Measurements from ENCODE around the gene FAM20B. TPM values are rescaled to one million over a fixed set of nuclear protein-coding genes. Genes with fewer than 3 reads are reported as not detected.

FAM20B gene
- total and polyA plus RNA-seq, 2 of the 8 experiments (the other 6 are each of a cell fraction or from before 2014, with no cell fraction given), result 8.3 to 36.6 TPM

GRCh38 chr1:179034720-179035119 is 9.0 kb downstream of the FAM20B start:
- Histone ChIP-seq H3K18ac (ENCODE audit: extremely low read depth, low read length) (no peak overlapping the region), H2BK20ac (ENCODE audit: low read length) (no peak overlapping the region), H3K23me2 (ENCODE audit: low read depth, low read length) (no peaks in the 10 kb centered on the region; the same call in 1 of the 2 replicates), H3K36me3 (ENCODE audit: control insufficient read depth in 2 of 4, insufficient read depth in 4 of 4, low read length in 3 of 4) (no peaks in the 10 kb centered on the region), H3K27ac (ENCODE audit: low read depth, low read length) (no peak overlapping the region), H4K5ac (ENCODE audit: insufficient read length, low read depth, low read length) (no peak overlapping the region), H3K9me3 (ENCODE audit: insufficient read depth in 2 of 2, low read depth in 1 of 2, low read length in 1 of 2) (no peaks in the 10 kb centered on the region), H3K4me3 (ENCODE audit: extremely low read depth in 1 of 4, insufficient read depth in 2 of 4, low read depth in 3 of 4, low read length in 4 of 4) (no peak overlapping the region), H3K14ac (ENCODE audit: insufficient read length) (no peak overlapping the region), H3K56ac (replicated peaks; ENCODE audit: insufficient read length, low read depth, low read length) (no peak overlapping the region), H3K4me2 (ENCODE audit: insufficient read depth in 1 of 2, low read depth in 2 of 2, low read length in 2 of 2) (no peak overlapping the region), H3K79me2 (ENCODE audit: control insufficient read depth in 1 of 2, insufficient read depth in 2 of 2, low read length in 2 of 2) (peaks cover 0 to 85% of the 10 kb centered on the region in 2 experiments; a peak in 3 of 4 replicates), H2BK12ac (ENCODE audit: low read depth, low read length) (no peak overlapping the region), H3K4me1 (replicated peaks in 1 of 4; ENCODE audit: control insufficient read depth in 3 of 4, insufficient read depth in 4 of 4, low read length in 3 of 4) (peaks cover 1 to 9% (median 4%) of the 10 kb centered on the region in 4 experiments; a peak in 5 of 7 replicates), H2BK5ac (ENCODE audit: low read depth, low read length) (no peak overlapping the region), H4K20me1 (replicated peaks in 1 of 2; ENCODE audit: control insufficient read depth in 1 of 2, insufficient read depth in 2 of 2, low read length in 2 of 2) (peaks cover 0 to 2% of the 10 kb centered on the region in 2 experiments), H2BK120ac (replicated peaks; ENCODE audit: low read depth, low read length) (no peak overlapping the region), H2AFZ (ENCODE audit: low read length) (no peak overlapping the region), H2BK15ac (ENCODE audit: low read length) (no peak overlapping the region), H3K23ac (ENCODE audit: insufficient read length) (no peak overlapping the region), H4K8ac (ENCODE audit: extremely low read depth, insufficient read depth, low read length) (no peak overlapping the region), H2AK5ac (ENCODE audit: low read depth, low read length) (no peak overlapping the region), H3K79me1 (ENCODE audit: low read depth, low read length) (peaks cover 4% of the 10 kb centered on the region), H3K4ac (replicated peaks; ENCODE audit: insufficient read length, low read depth, low read length) (no peak overlapping the region), H3K27me3 (replicated peaks in 1 of 4; ENCODE audit: control insufficient read depth in 3 of 4, extremely low read depth in 1 of 4, insufficient read depth in 3 of 4, low read length in 3 of 4) (no peaks in the 10 kb centered on the region), H3K9ac (replicated peaks in 1 of 4; ENCODE audit: extremely low read depth in 1 of 4, low read depth in 3 of 4, low read length in 3 of 4) (no peak overlapping the region), H4K91ac (replicated peaks; ENCODE audit: insufficient read length, low read length) (no peak overlapping the region)
- FAIRE-seq (no peak), DNase-seq (ENCODE audit: low read depth in 1 of 2, low spot score in 2 of 2) (no peak)
- CTCF ChIA-PET (ENCODE audit: partially characterized antibody), result interaction anchor here (0.7 kb wide), 1 partner anchor 9 kb away, joined by 3 read pairs; no protein-coding TSS in a partner anchor
- 90% methylated on average over 1 of the region's 1 CpG; no CpG with 5 or more reads in 1 of the 2 experiments for WGBS, 2 experiments (ENCODE audit: extremely low coverage in 1 of 2, insufficient coverage in 1 of 2, insufficient read length in 1 of 2, insufficient replicate concordance in 2 of 2, low coverage in 1 of 2, low lambda C conversion rate in 2 of 2, missing lambda C conversion rate in 1 of 2)
- POLR2A ChIA-PET (ENCODE audit: partially characterized antibody), result interaction anchor here (0.5 kb wide), 1 partner anchor 493 kb away, joined by 3 read pairs; no protein-coding TSS in a partner anchor
